ENCODE data around the gene ATXN10. TPM values are rescaled to one million over a fixed set of nuclear protein-coding genes. Genes with fewer than 3 reads are reported as not detected.

ATXN10 gene
- total RNA-seq, 4 donors from 2014 or later: 83.5 to 127 (median 96.6) TPM

GRCh38 chr22:45783690-45784089 is 112.1 kb downstream of the ATXN10 start:
- TF ChIP-seq CTCF (IDR thresholded peaks at IDR 0.05; ENCODE audit: low read depth): no peak

- no peak for TF ChIP-seq CTCF (IDR thresholded peaks at IDR 0.05; ENCODE audit: low read depth)
Observed at GRCh38 chr22:45784357-45785277, 113.0 kb downstream of the ATXN10 start.

GRCh38 chr22:45785458-45785857 is 113.8 kb downstream of the ATXN10 start:
- no peak for TF ChIP-seq CTCF (IDR thresholded peaks at IDR 0.05; ENCODE audit: low read depth)

GRCh38 chr22:45786726-45787125 is 115.1 kb downstream of the ATXN10 start:
- no peak for TF ChIP-seq CTCF (IDR thresholded peaks at IDR 0.05; ENCODE audit: low read depth)

- TF ChIP-seq CTCF (IDR thresholded peaks at IDR 0.05; ENCODE audit: low read depth): no peak
Observed at GRCh38 chr22:45787759-45788158, 116.1 kb downstream of the ATXN10 start.

GRCh38 chr22:45788522-45788921 is 116.9 kb downstream of the ATXN10 start:
- no peak for TF ChIP-seq CTCF (IDR thresholded peaks at IDR 0.05; ENCODE audit: low read depth)

GRCh38 chr22:45790401-45790800 is 118.8 kb downstream of the ATXN10 start:
- TF ChIP-seq CTCF (IDR thresholded peaks at IDR 0.05; ENCODE audit: low read depth): no peak

Data from subcutaneous adipose tissue (tissue), 4 donors.